RWPE2 (cell line): ENCODE data around the gene TIMD4.

Source experiments
- ATAC-seq: fragments of 200-7000 bp; cut with Tn5 transposase; 3 replicates; pipeline ENCODE4 v1.9.1; 2021; ENCODE audit warnings: low read depth
- DNase-seq: peaks from one replicate; pipeline ENCODE4 v3.0.0-alpha.2; 2020; ENCODE audit warnings: low spot score
- H3K27ac ChIP-seq: fragments of 450-650 bp; 2 replicates; pipeline ENCODE4 v1.5.1; 2017; ENCODE audit warnings: mild to moderate bottlenecking; ENCODE audit not compliant: poor library complexity, severe bottlenecking
- H3K27me3 ChIP-seq: fragments of 250-450 bp; sonication (Bioruptor Pico); 2 replicates; pipeline ENCODE4 v1.5.1; 2021; ENCODE audit warnings: mild to moderate bottlenecking, moderate library complexity; ENCODE audit not compliant: insufficient read depth, poor library complexity, severe bottlenecking
- H3K36me3 ChIP-seq: fragments of 250-450 bp; sonication (Bioruptor Pico); 2 replicates; pipeline ENCODE4 v1.5.1; 2020; ENCODE audit warnings: low read depth, mild to moderate bottlenecking, moderate library complexity
- H3K4me1 ChIP-seq: fragments of 250-450 bp; sonication (Bioruptor Pico); 2 replicates; pipeline ENCODE4 v1.5.1; 2021; ENCODE audit warnings: mild to moderate bottlenecking, moderate library complexity; ENCODE audit not compliant: insufficient read depth, poor library complexity, severe bottlenecking
- H3K4me3 ChIP-seq: fragments of 250-450 bp; sonication (Bioruptor Pico); 2 replicates; pipeline ENCODE4 v1.5.1; 2021; ENCODE audit warnings: mild to moderate bottlenecking, moderate library complexity; ENCODE audit not compliant: severe bottlenecking
- H3K9me3 ChIP-seq: fragments of 250-450 bp; sonication (Bioruptor Pico); 2 replicates; pipeline ENCODE4 v1.5.1; 2021; ENCODE audit warnings: mild to moderate bottlenecking, moderate library complexity; ENCODE audit not compliant: severe bottlenecking
- CTCF ChIP-seq: fragments of 450-650 bp; IDR thresholded peaks from one replicate; pipeline ENCODE4 v1.5.1; 2017; ENCODE audit warnings: mild to moderate bottlenecking, moderate library complexity; ENCODE audit not compliant: poor library complexity, severe bottlenecking

The TIMD4 gene

DNA sequence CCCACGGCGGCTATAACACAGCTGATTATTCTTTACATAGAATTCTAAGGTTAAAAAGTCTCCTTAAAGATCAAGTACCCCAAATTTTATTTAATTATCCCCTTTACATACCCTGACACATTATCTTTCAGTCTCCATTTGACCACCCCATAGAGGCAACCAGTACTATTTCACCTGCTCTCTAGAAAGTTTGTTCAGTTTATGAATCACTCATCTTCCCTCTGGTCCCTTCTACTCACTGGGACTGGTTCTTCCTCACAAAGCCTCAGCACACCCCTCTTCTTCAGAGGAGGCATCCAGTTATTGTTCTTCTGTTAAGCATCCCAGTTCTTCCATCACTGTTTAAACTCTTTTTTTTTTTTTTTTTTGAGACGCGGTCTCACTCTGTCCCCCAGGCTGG lies 70.2 kb downstream of the TIMD4 start:
- DNase-seq (no peak), ATAC-seq (no peak)
- Histone ChIP-seq H3K27me3 (no peaks in the 10 kb centered on the region), H3K9me3 (peaks cover 3% of the 10 kb centered on the region), H3K27ac (no peak overlapping the region), H3K4me1 (no peaks in the 10 kb centered on the region), H3K4me3 (no peak overlapping the region), H3K36me3 (no peaks in the 10 kb centered on the region)
- TF ChIP-seq CTCF, result no peak

- no peaks in the 10 kb centered on the region for H3K27me3 ChIP-seq
- H3K4me1 ChIP-seq, result no peaks in the 10 kb centered on the region
- peaks cover 3% of the 10 kb centered on the region for H3K9me3 ChIP-seq
- DNase-seq, result no peak
- 0 out of 3 replicates have a peak, but pooled peaks have one; percentile 21 for ATAC-seq
- H3K4me3 ChIP-seq, result no peak overlapping the region
- no peak for TF ChIP-seq CTCF
- no peak overlapping the region for H3K27ac ChIP-seq
- H3K36me3 ChIP-seq, result no peaks in the 10 kb centered on the region
Measured at GRCh38 chr5:156892223-156892622, 70.8 kb downstream of the TIMD4 start.

GRCh38 chr5:156888520-156888919 lies 74.5 kb downstream of the TIMD4 start:
- H3K4me1 ChIP-seq, result no peaks in the 10 kb centered on the region
- H3K27ac ChIP-seq, result no peak overlapping the region
- no peaks in the 10 kb centered on the region for H3K27me3 ChIP-seq
- H3K36me3 ChIP-seq, result no peaks in the 10 kb centered on the region
- DNase-seq, result no peak
- no peak for TF ChIP-seq CTCF
- H3K4me3 ChIP-seq, result no peak overlapping the region
- no peaks in the 10 kb centered on the region for H3K9me3 ChIP-seq
- ATAC-seq, result no peak

DNA sequence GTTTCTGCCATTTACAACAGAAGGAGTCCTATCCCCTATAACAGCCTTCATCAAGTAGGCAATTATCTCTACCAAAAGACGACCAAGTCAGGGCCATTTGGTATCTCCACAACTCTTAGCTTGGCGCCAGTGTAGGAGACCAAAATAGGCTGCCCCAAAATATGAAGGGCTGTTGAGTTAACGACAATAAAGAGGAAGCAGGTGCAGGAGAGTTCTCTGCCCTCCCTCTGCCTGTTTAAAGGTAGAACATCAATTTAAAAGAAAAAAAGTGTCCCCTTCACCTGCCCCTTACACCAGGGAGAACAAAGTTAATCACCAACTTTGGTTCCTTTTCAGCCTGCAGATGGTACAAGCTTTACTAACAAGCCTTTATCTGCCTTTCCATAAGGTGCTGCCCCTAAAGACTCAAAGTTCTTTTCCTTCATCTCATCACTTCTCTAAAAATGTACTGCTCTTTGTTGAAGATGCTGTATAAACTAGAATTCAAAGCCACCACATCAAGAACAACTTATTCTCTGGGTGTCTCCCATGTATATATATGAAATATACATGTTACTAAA lies 79.6 kb downstream of the TIMD4 start:
- Histone ChIP-seq H3K4me1 (no peaks in the 10 kb centered on the region), H3K9me3 (peaks cover 2% of the 10 kb centered on the region), H3K4me3 (no peak overlapping the region), H3K36me3 (no peaks in the 10 kb centered on the region), H3K27ac (no peak overlapping the region), H3K27me3 (no peaks in the 10 kb centered on the region)
- ATAC-seq, result no peak
- no peak for TF ChIP-seq CTCF
- no peak for DNase-seq

DNA sequence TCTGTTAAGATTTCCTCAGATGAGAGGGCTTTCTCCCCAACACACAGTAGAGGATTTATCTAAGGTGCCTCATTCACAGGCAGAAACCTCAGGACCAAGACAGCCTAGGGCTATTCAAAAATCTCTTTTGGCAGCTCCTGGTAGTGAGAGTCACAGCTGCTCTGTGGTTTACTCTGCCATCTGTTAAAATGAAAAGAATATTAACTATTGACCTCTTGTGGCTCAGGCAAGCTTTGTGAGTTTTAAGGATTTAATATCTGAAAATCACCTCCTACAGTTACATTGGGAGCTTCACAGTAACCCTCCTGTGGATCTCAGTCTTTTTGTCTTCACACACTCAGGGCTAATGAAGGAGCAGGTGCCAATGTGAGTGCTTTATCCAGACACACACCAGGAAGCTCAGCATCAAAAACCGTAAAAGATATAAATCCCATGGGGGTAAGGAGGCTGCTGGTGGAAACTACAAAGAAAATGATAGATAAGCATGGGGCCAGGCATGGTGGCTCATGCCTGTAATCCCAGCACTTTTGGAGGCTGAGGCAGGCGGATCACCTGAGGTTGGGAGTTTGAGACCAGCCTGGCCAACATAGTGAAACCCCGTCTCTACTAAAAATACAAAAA lies 83.3 kb downstream of the TIMD4 start:
- ATAC-seq (no peak), DNase-seq (no peak)
- no peak overlapping the region for H3K4me3 ChIP-seq
- no peaks in the 10 kb centered on the region for H3K4me1 ChIP-seq
- H3K27me3 ChIP-seq, result no peaks in the 10 kb centered on the region
- H3K9me3 ChIP-seq, result peaks cover 2% of the 10 kb centered on the region
- H3K27ac ChIP-seq, result no peak overlapping the region
- H3K36me3 ChIP-seq, result no peaks in the 10 kb centered on the region
- TF ChIP-seq CTCF, result no peak
